ENCODE data around the gene STMND1.

The STMND1 gene

GRCh38 chr6:17179530-17180073 is 77.8 kb downstream of the STMND1 start:
- no peaks in the 10 kb centered on the region for H3K27me3 ChIP-seq (ENCODE audit: insufficient read depth, low read depth, severe bottlenecking)
- DNase-seq = no peak
- no peaks in the 10 kb centered on the region for H3K36me3 ChIP-seq
- no peak for TF ChIP-seq CTCF (IDR thresholded peaks at IDR 0.05; ENCODE audit: low read depth, low read length)
- H3K9me3 ChIP-seq (ENCODE audit: severe bottlenecking) = no peaks in the 10 kb centered on the region
- no peak overlapping the region for H3K27ac ChIP-seq
- H3K4me3 ChIP-seq (ENCODE audit: low read depth, low read length) = no peak overlapping the region

All from WERI-Rb-1 (cell line).